Endodermal cell (in vitro differentiated cells): ENCODE data around the gene CACNG4. TPM values are rescaled to one million over a fixed set of nuclear protein-coding genes. Genes with fewer than 3 reads are reported as not detected.

Source experiments
- DNase-seq: peaks from one replicate; pipeline ENCODE4 v3.0.0-alpha.2; 2017
- H3K27ac ChIP-seq: 2 replicates; pipeline ENCODE4 v1.5.1; 2013; ENCODE audit warnings: mild to moderate bottlenecking, low read depth, low read length, moderate library complexity
- H3K27me3 ChIP-seq: 2 replicates; pipeline ENCODE4 v1.6.1; 2013; ENCODE audit warnings: mild to moderate bottlenecking, low read length, moderate library complexity; ENCODE audit not compliant: insufficient read depth, control insufficient read depth, poor library complexity, severe bottlenecking
- H3K36me3 ChIP-seq: 2 replicates; pipeline ENCODE4 v1.7.0; 2013; ENCODE audit warnings: mild to moderate bottlenecking, low read length, moderate library complexity; ENCODE audit not compliant: control insufficient read depth, insufficient read depth
- H3K4me1 ChIP-seq: one replicate; pipeline ENCODE4 v1.7.0; 2013; ENCODE audit warnings: low read length; ENCODE audit not compliant: control insufficient read depth, insufficient read depth
- H3K4me3 ChIP-seq: 2 replicates; pipeline ENCODE4 v1.5.1; 2013; ENCODE audit warnings: mild to moderate bottlenecking, low read length, moderate library complexity
- H3K9ac ChIP-seq: 2 replicates; pipeline ENCODE4 v1.6.1; 2013; ENCODE audit warnings: mild to moderate bottlenecking, low read length, moderate library complexity; ENCODE audit not compliant: poor library complexity, severe bottlenecking; ENCODE audit errors: extremely low read depth
- H3K9me3 ChIP-seq: 2 replicates; pipeline ENCODE4 v1.6.1; 2013; ENCODE audit warnings: mild to moderate bottlenecking, low read length, moderate library complexity; ENCODE audit not compliant: control insufficient read depth
- H3K27ac Mint-ChIP-seq: 2 replicates; pipeline ENCODE4 v1.8.0; 2020; ENCODE audit warnings: mixed read lengths
- H3K27me3 Mint-ChIP-seq: 2 replicates; pipeline ENCODE4 v1.8.0; 2021; ENCODE audit warnings: mild to moderate bottlenecking, mixed read lengths; ENCODE audit not compliant: insufficient read depth
- H3K36me3 Mint-ChIP-seq: 2 replicates; pipeline ENCODE4 v1.8.0; 2020; ENCODE audit warnings: low read depth, mixed read lengths
- H3K4me1 Mint-ChIP-seq: 2 replicates; pipeline ENCODE4 v1.8.0; 2020; ENCODE audit warnings: mixed read lengths
- H3K4me3 Mint-ChIP-seq: 2 replicates; pipeline ENCODE4 v1.8.0; 2020; ENCODE audit warnings: mild to moderate bottlenecking, moderate library complexity, mixed read lengths
- H3K9me3 Mint-ChIP-seq: 2 replicates; pipeline ENCODE4 v1.8.0; 2020; ENCODE audit warnings: mild to moderate bottlenecking, mixed read lengths
- CTCF ChIP-seq: fragments of 200-600 bp; sonication (generic); conservative IDR thresholded peaks from 2 replicates; pipeline ENCODE4 v1.5.0; 2021; ENCODE audit warnings: antibody characterized with exemption, mild to moderate bottlenecking
- WGBS, 2 experiments: methylation state at CpG; one replicate each; pipeline versions ENCODE4 v1.1.5 to v1.1.7; 2013; ENCODE audit warnings: missing lambda C conversion rate in 2 of 2, mixed read lengths in 1 of 2; ENCODE audit not compliant: insufficient coverage in 1 of 2, insufficient read length in 1 of 2; 5-methylcytosine and 5-hydroxymethylcytosine counted together
- total RNA-seq, 2 donors: library from RNA; stranded (reverse); fragmentation: NEBNext Ultra II Directional in 1 of 2; extraction: Animal tissue kit (Norgen Biotek cat#: 25700) in 1 of 2; gene quantifications; 2 replicates in 1 of 2; 3 replicates in 1 of 2; pipeline ENCODE4 v1.2.1, GENCODE V29; 2021

The CACNG4 gene
- total RNA-seq, 2 donors from 2014 or later: 0.22 to 1.3 TPM

- H3K4me1 Mint-ChIP-seq: peaks cover 1% of the 10 kb centered on the region
- TF ChIP-seq CTCF: no peak
- H3K9ac ChIP-seq: no peak overlapping the region
These were observed 60.2 kb downstream of the CACNG4 start for GRCh38 chr17:67024736-67025135.

GRCh38 chr17:67025216-67025792 is 60.8 kb downstream of the CACNG4 start:
- no peaks in the 10 kb centered on the region for H3K4me1 Mint-ChIP-seq
- H3K4me1 ChIP-seq: no peaks in the 10 kb centered on the region
- H3K27me3 Mint-ChIP-seq: no peaks in the 10 kb centered on the region
- no peak overlapping the region for H3K4me3 ChIP-seq
- no peaks in the 10 kb centered on the region for H3K36me3 ChIP-seq
- no peak overlapping the region for H3K9ac ChIP-seq
- DNase-seq: no peak
- H3K9me3 ChIP-seq: no peaks in the 10 kb centered on the region
- no peaks in the 10 kb centered on the region for H3K36me3 Mint-ChIP-seq
- no peak for TF ChIP-seq CTCF
- no peak overlapping the region for H3K27ac Mint-ChIP-seq
- 93 to 99% methylated on average over 10 to 20 of the region's 20 CpGs for WGBS, 2 experiments
- no peak overlapping the region for H3K4me3 Mint-ChIP-seq
- no peaks in the 10 kb centered on the region for H3K9me3 Mint-ChIP-seq
- H3K27me3 ChIP-seq: no peaks in the 10 kb centered on the region
- H3K27ac ChIP-seq: no peak overlapping the region

More at GRCh38 chr17:67024736-67025135, 60.2 kb downstream of the CACNG4 start:
- Histone ChIP-seq H3K27ac (no peak overlapping the region), H3K27me3 (no peaks in the 10 kb centered on the region), H3K4me3 (no peak overlapping the region), H3K36me3 (no peaks in the 10 kb centered on the region), H3K4me1 (no peaks in the 10 kb centered on the region), H3K9me3 (no peaks in the 10 kb centered on the region)
- WGBS, 2 experiments: 92 to 96% methylated on average over 7 to 17 of the region's 17 CpGs
- Mint-ChIP-seq H3K27me3 (no peaks in the 10 kb centered on the region), H3K27ac (no peak overlapping the region), H3K36me3 (no peaks in the 10 kb centered on the region), H3K9me3 (no peaks in the 10 kb centered on the region), H3K4me3 (no peak overlapping the region)
- no peak for DNase-seq

GRCh38 chr17:67026341-67026740 is 61.8 kb downstream of the CACNG4 start:
- H3K36me3 Mint-ChIP-seq: no peaks in the 10 kb centered on the region
- no peaks in the 10 kb centered on the region for H3K27me3 Mint-ChIP-seq
- Histone ChIP-seq H3K4me3 (no peak overlapping the region), H3K27ac (no peak overlapping the region), H3K36me3 (no peaks in the 10 kb centered on the region), H3K9me3 (no peaks in the 10 kb centered on the region), H3K4me1 (no peaks in the 10 kb centered on the region), H3K9ac (no peak overlapping the region), H3K27me3 (no peaks in the 10 kb centered on the region)
- no peaks in the 10 kb centered on the region for H3K9me3 Mint-ChIP-seq
- H3K27ac Mint-ChIP-seq: no peak overlapping the region
- no peak for DNase-seq
- H3K4me1 Mint-ChIP-seq: no peaks in the 10 kb centered on the region
- 93% methylated on average over 2 of the region's 2 CpGs; no CpG with 5 or more reads in 1 of the 2 experiments for WGBS, 2 experiments
- H3K4me3 Mint-ChIP-seq: no peak overlapping the region
- no peak for TF ChIP-seq CTCF
